HepG2 (cell line): ENCODE measurements around the gene PRKAB1. TPM values are rescaled to one million over a fixed set of nuclear protein-coding genes. Genes with fewer than 3 reads are reported as not detected.

Experiments used
- ATAC-seq: fragments of 200-7000 bp; cut with Tn5 transposase; 3 replicates; pipeline ENCODE4 v1.9.1; 2020; ENCODE audit warnings: mild to moderate bottlenecking, moderate library complexity
- BruUV-seq: library from RNA; stranded (reverse); fragments of 400-500 nt; replicated peaks from 2 replicates; lab custom pipeline; 2021; lab: Mats Ljungman, UMichigan
- CTCF ChIA-PET: fragments of 300-600 bp; formaldehyde crosslinking; extraction: SDS; loops from one replicate; lab custom pipeline; 2021; ENCODE audit warnings: low total read pairs, inconsistent platforms, low intra/inter-chr PET ratio; lab: Yijun Ruan, JAX
- POLR2A ChIA-PET: fragments of 350-600 bp; sonication (Branson Sonifier 250); formaldehyde crosslinking; loops from one replicate; lab custom pipeline; 2020; ENCODE audit warnings: antibody characterized with exemption, inconsistent platforms; lab: Yijun Ruan, JAX
- DNase-seq: peaks from one replicate; pipeline ENCODE4 v3.0.0-alpha.2; 2015; ENCODE audit warnings: low spot score
- FAIRE-seq: peaks from 3 replicates; lab custom pipeline; 2011; peaks lifted over from hg19 to GRCh38; lab: Jason Lieb, UNC
- H2AFZ ChIP-seq: one replicate; pipeline ENCODE4 v1.6.1; 2011; ENCODE audit warnings: low read length, inconsistent platforms
- H3K27ac ChIP-seq: fragments of 300-600 bp; 3 replicates; pipeline ENCODE4 v1.8.0; 2011; ENCODE audit warnings: mixed run types, mild to moderate bottlenecking, mixed read lengths, low read length, inconsistent platforms; ENCODE audit not compliant: insufficient read depth; ENCODE audit errors: extremely low read length
- H3K27me3 ChIP-seq, 2 experiments: fragments of 200-600 bp in 1 of 2; 2 replicates in 1 of 2; 3 replicates in 1 of 2; pipeline versions ENCODE4 v1.6.0 to v1.8.0; 2011; ENCODE audit warnings: low read length in 2 of 2, mild to moderate bottlenecking in 2 of 2, moderate library complexity in 2 of 2, inconsistent platforms in 1 of 2; ENCODE audit not compliant: insufficient read depth in 2 of 2, control insufficient read depth in 1 of 2
- H3K36me3 ChIP-seq, 2 experiments: fragments of 200-600 bp in 1 of 2; replicated peaks in 1 of 2; 2 replicates in 1 of 2; 3 replicates in 1 of 2; pipeline versions ENCODE4 v1.5.1 to v1.8.0; 2011; ENCODE audit warnings: low read length in 2 of 2, inconsistent platforms in 1 of 2; ENCODE audit not compliant: insufficient read depth in 2 of 2, control insufficient read depth in 1 of 2
- H3K4me1 ChIP-seq: 2 replicates; pipeline ENCODE4 v1.5.1; 2012; ENCODE audit warnings: low read length, inconsistent platforms; ENCODE audit not compliant: insufficient read depth
- H3K4me2 ChIP-seq: 2 replicates; pipeline ENCODE4 v1.6.0; 2011; ENCODE audit warnings: low read depth, low read length, inconsistent platforms
- H3K4me3 ChIP-seq, 3 experiments: fragments of 200-600 bp in 1 of 3; sonication (generic), shearing (Covaris generic) in 1 of 3; replicated peaks in 1 of 3; 2 replicates each; pipeline ENCODE4 v1.5.1; 2011 to 2016; ENCODE audit warnings: low read length in 3 of 3, inconsistent platforms in 2 of 3, low read depth in 2 of 3, mild to moderate bottlenecking in 2 of 3, control low read depth in 1 of 3, mixed read lengths in 1 of 3; ENCODE audit not compliant: insufficient read depth in 1 of 3
- H3K79me2 ChIP-seq: one replicate; pipeline ENCODE4 v1.6.1; 2011; ENCODE audit warnings: low read length, inconsistent platforms; ENCODE audit not compliant: insufficient read depth
- H3K9ac ChIP-seq: 2 replicates; pipeline ENCODE4 v1.6.0; 2011; ENCODE audit warnings: mild to moderate bottlenecking, low read depth, low read length, inconsistent platforms; ENCODE audit not compliant: insufficient read depth
- H3K9me3 ChIP-seq: 2 replicates; pipeline ENCODE4 v1.5.1; 2012; ENCODE audit warnings: mild to moderate bottlenecking, low read length
- H4K20me1 ChIP-seq: 2 replicates; pipeline ENCODE4 v1.6.0; 2011; ENCODE audit warnings: inconsistent platforms, mild to moderate bottlenecking, low read length, moderate library complexity; ENCODE audit not compliant: insufficient read depth
- ATAD3A ChIP-seq: sonication (generic); formaldehyde crosslinking; IDR thresholded peaks from 2 replicates; pipeline ENCODE4 v1.4.0; 2020; ENCODE audit warnings: missing genetic modification reagents
- TRIM22 ChIP-seq: fragments of 450-650 bp; IDR thresholded peaks from 2 replicates; pipeline ENCODE4 v1.6.1; 2017
- ZFP36 ChIP-seq: fragments of 150-350 bp; IDR thresholded peaks from 2 replicates; pipeline ENCODE4 v1.6.1; 2018; ENCODE audit warnings: borderline replicate concordance, low read length, low read depth; ENCODE audit not compliant: partially characterized antibody
- ZFX ChIP-seq: sonication (generic); formaldehyde crosslinking; IDR thresholded peaks from 2 replicates; pipeline ENCODE4 v1.4.0; 2020; ENCODE audit warnings: mild to moderate bottlenecking, low read depth, missing genetic modification reagents, moderate library complexity
- WGBS: methylation state at CpG from one replicate; pipeline ENCODE4 v1.1.6; 2017; ENCODE audit warnings: low lambda C conversion rate; 5-methylcytosine and 5-hydroxymethylcytosine counted together
- in situ Hi-C: cut with HindIII; loops from 2 replicates; pipeline ENCODE4 v1.10.0; 2017; ENCODE audit warnings: low pct_unique_long_range_greater_than_20kb; ENCODE audit not compliant: extremely low pct_ligation_motif_present
- intact Hi-C: fragments of 100-400 bp; cut with micrococcal nuclease; formaldehyde crosslinking; loops from one replicate; pipeline ENCODE4 v1.10.0; 2022; ENCODE audit not compliant: unreplicated experiment
- polyA plus RNA-seq, 8 experiments: library from polyadenylated mRNA; depleted of rRNA in 3 of 8; stranded (reverse) in 7 of 8; unstranded in 1 of 8; fragments of >200 nt; fragmentation: Illumina TruSeq in 4 of 8; extraction: Trizol in 4 of 8; gene quantifications; 2 replicates each; pipeline versions ENCODE4 v1.2.1 to v1.2.3, GENCODE V29; 2011 to 2016; ENCODE audit warnings: low read depth in 4 of 8, missing spikeins in 1 of 8, mixed read lengths in 1 of 8; ENCODE audit not compliant: insufficient read depth in 1 of 8
- total RNA-seq, 5 experiments: library from RNA; depleted of rRNA; stranded (reverse); fragments of >200 nt; fragmentation: Illumina TruSeq; extraction: Trizol; gene quantifications; 2 replicates each; pipeline ENCODE4 v1.2.3, GENCODE V29; 2016; ENCODE audit warnings: low read depth in 1 of 5
- TF ChIP-seq, protein P1 (sequence below): sonication (generic); formaldehyde crosslinking; IDR thresholded peaks from 2 replicates; pipeline ENCODE4 v1.4.0; 2020; ENCODE audit warnings: mild to moderate bottlenecking, missing genetic modification reagents
- TF ChIP-seq, protein P2 (sequence below): sonication (generic); formaldehyde crosslinking; IDR thresholded peaks from 2 replicates; pipeline ENCODE4 v1.5.0; 2020; ENCODE audit warnings: mild to moderate bottlenecking, missing genetic modification reagents, moderate library complexity

PRKAB1 gene
- total and polyA plus RNA-seq, 2 of the 13 experiments (the other 11 are each of a cell fraction or from before 2014, with no cell fraction given): 28.4 to 35.5 TPM

DNA sequence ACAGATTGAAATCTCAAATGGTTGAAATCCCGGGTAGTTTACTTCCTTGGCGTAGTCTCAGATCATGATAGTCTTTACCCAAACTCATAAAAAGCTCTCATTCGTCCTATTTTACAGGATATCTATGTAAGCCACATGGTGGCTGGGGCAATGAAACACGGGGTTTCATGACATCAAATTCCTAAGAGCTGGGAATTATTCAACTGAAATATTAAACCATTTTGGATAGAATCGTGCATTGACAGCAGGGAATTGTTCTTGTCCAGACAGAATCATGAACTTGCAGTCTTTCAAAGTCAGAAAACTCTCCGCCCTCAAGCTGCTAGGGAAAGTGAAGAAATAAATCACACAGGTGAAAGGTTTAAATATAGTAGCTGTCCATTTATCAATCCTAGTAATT, 33.2 kb upstream of the PRKAB1 start (continued):
- TF ChIP-seq, protein P1, sequence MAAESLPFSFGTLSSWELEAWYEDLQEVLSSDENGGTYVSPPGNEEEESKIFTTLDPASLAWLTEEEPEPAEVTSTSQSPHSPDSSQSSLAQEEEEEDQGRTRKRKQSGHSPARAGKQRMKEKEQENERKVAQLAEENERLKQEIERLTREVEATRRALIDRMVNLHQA (CRISPR knock-in tag): no peak

DNA sequence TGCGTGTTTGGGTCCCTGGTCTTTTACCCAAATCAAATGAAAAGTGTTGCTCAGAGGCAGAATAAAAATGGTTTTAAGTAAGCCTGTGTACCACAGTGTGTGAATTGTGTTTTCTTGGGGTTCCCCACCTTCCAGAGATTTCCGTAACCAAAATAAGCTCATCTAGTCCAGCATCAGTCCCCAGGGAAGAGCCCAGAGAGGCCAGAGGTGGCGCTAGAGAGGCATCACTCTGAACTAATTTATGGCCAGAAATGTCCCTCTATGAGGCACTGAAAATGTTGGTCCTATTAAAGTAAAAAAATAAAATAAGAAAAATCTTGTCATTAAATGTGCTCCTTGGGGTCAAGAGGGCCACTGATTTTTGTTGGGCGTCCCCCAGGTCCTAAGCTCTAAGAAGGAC, 24.9 kb upstream of the PRKAB1 start:
- ATAC-seq: no peak
- H3K27ac ChIP-seq: no peak overlapping the region
- no peaks in the 10 kb centered on the region for H4K20me1 ChIP-seq
- H3K4me3 ChIP-seq: no peak overlapping the region
- FAIRE-seq: no peak
- no peaks in the 10 kb centered on the region for H3K36me3 ChIP-seq
- no peaks in the 10 kb centered on the region; a peak in 2 of 5 replicates for H3K27me3 ChIP-seq
- no TSS peak for BruUV-seq
- no peak overlapping the region for H3K9ac ChIP-seq
- no peaks in the 10 kb centered on the region for H3K79me2 ChIP-seq
- POLR2A ChIA-PET: no interaction called here
- intact Hi-C loops: no loop called here
- DNase-seq: no peak
- in situ Hi-C loops: no loop called here
- 43% methylated on average over 4 of the region's 4 CpGs for WGBS
- H2AFZ ChIP-seq: no peak overlapping the region
- H3K4me1 ChIP-seq: no peaks in the 10 kb centered on the region
- CTCF ChIA-PET: no interaction called here
- H3K4me2 ChIP-seq: no peak overlapping the region
- no peaks in the 10 kb centered on the region for H3K9me3 ChIP-seq
- TF ChIP-seq TRIM22 (no peak), ATAD3A (no peak), ZFX (CRISPR knock-in tag) (no peak), ZFP36 (no peak)
- TF ChIP-seq, protein P2, sequence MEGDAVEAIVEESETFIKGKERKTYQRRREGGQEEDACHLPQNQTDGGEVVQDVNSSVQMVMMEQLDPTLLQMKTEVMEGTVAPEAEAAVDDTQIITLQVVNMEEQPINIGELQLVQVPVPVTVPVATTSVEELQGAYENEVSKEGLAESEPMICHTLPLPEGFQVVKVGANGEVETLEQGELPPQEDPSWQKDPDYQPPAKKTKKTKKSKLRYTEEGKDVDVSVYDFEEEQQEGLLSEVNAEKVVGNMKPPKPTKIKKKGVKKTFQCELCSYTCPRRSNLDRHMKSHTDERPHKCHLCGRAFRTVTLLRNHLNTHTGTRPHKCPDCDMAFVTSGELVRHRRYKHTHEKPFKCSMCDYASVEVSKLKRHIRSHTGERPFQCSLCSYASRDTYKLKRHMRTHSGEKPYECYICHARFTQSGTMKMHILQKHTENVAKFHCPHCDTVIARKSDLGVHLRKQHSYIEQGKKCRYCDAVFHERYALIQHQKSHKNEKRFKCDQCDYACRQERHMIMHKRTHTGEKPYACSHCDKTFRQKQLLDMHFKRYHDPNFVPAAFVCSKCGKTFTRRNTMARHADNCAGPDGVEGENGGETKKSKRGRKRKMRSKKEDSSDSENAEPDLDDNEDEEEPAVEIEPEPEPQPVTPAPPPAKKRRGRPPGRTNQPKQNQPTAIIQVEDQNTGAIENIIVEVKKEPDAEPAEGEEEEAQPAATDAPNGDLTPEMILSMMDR (CRISPR knock-in tag): 0 out of 2 replicates have a peak, but pooled peaks have one; percentile 12
- TF ChIP-seq, all 625 proteins: peak for 1
